ENCODE results near the gene WDFY2. TPM values are rescaled to one million over a fixed set of nuclear protein-coding genes. Genes with fewer than 3 reads are reported as not detected.

Gene WDFY2
- total and polyA plus RNA-seq, 2 of the 13 experiments (the other 11 are each of a cell fraction or from before 2014, with no cell fraction given) = 22.6 to 27.0 TPM

DNA sequence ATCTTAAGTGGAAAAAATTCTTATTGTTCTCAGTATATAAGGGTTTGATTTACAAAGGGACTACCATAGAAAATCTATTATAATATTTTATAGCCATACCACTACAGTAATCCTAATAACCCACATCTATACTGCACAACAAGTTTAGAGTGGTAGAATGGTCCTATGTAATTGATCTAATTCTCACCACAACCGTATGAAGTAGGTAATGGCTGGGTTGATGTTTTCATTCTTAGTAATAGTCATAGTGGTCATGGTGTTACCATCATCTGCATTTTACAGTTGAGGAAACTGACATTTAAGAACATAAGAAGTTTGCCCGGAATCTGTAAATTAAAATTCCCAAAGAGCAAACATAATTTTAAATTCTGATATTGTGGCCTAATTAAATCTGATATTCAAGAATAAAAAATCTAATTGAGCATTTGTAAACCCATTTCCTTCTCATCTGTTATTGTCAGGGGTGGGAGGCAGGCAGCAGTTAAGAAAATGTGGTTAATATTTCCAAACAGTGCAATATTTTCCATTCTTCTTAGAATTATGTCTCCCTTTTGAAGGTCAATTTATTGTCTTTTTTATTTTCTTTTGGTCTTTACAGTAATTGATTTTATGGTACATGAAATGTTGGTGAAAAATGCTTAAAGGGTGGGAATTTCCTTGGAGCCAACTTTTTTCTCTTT is 154.1 kb downstream of the WDFY2 start:
- Histone ChIP-seq H3K9ac (ENCODE audit: insufficient read depth, low read depth, low read length) (no peak overlapping the region), H3K9me3 (ENCODE audit: low read length) (no peaks in the 10 kb centered on the region), H3K27me3 (ENCODE audit: control insufficient read depth in 1 of 2, insufficient read depth in 2 of 2, low read length in 2 of 2) (no peaks in the 10 kb centered on the region), H3K4me1 (ENCODE audit: insufficient read depth, low read length) (peaks cover 16% of the 10 kb centered on the region), H3K4me2 (ENCODE audit: low read depth, low read length) (no peak overlapping the region), H3K36me3 (replicated peaks in 1 of 2; ENCODE audit: control insufficient read depth in 1 of 2, insufficient read depth in 2 of 2, low read length in 2 of 2) (peaks cover 11 to 65% of the 10 kb centered on the region in 2 experiments; a peak in 4 of 5 replicates), H4K20me1 (ENCODE audit: insufficient read depth, low read length) (no peaks in the 10 kb centered on the region), H3K79me2 (ENCODE audit: insufficient read depth, low read length) (no peaks in the 10 kb centered on the region), H2AFZ (ENCODE audit: low read length) (no peak overlapping the region), H3K27ac (ENCODE audit: extremely low read length, insufficient read depth, low read length) (no peak overlapping the region), H3K4me3 (replicated peaks in 1 of 3; ENCODE audit: insufficient read depth in 1 of 3, low read depth in 2 of 3, low read length in 3 of 3) (no peak overlapping the region)
- TF ChIP-seq ZNF335 (CRISPR knock-in tag; IDR thresholded peaks at IDR 0.05) (no peak), CENPT (CRISPR knock-in tag; IDR thresholded peaks at IDR 0.05; ENCODE audit: low read depth) (no peak), ZBTB38 (CRISPR knock-in tag; IDR thresholded peaks at IDR 0.05) (no peak), SMAD3 (CRISPR knock-in tag; IDR thresholded peaks at IDR 0.05) (no peak), ZSCAN21 (CRISPR knock-in tag; IDR thresholded peaks at IDR 0.05; ENCODE audit: borderline replicate concordance) (no peak), THAP11 (CRISPR knock-in tag; IDR thresholded peaks at IDR 0.05) (no peak), ZNF260 (CRISPR knock-in tag; IDR thresholded peaks at IDR 0.05; ENCODE audit: borderline replicate concordance, low read depth) (no peak), ZNF30 (CRISPR knock-in tag; IDR thresholded peaks at IDR 0.05) (no peak), FOXP1 (IDR thresholded peaks at IDR 0.05) (no peak), FOXP1 (CRISPR knock-in tag; IDR thresholded peaks at IDR 0.05) (no peak), TP53 (CRISPR knock-in tag; conservative IDR thresholded peaks at IDR 0.05) (no peak), ELF1 (CRISPR knock-in tag; IDR thresholded peaks at IDR 0.05) (no peak), ZNF761 (CRISPR knock-in tag; conservative IDR thresholded peaks at IDR 0.05) (no peak), ZNF441 (CRISPR knock-in tag; IDR thresholded peaks at IDR 0.05; ENCODE audit: borderline replicate concordance) (no peak), ZNF530 (CRISPR knock-in tag; IDR thresholded peaks at IDR 0.05; ENCODE audit: low read depth) (no peak), MTA1 (CRISPR knock-in tag; IDR thresholded peaks at IDR 0.05; ENCODE audit: borderline replicate concordance) (no peak), ZNF788 (CRISPR knock-in tag; IDR thresholded peaks at IDR 0.05; ENCODE audit: borderline replicate concordance) (no peak), RBM39 (IDR thresholded peaks at IDR 0.05; ENCODE audit: low read depth, low read length, poor library complexity, severe bottlenecking) (no peak), POLR2G (IDR thresholded peaks at IDR 0.05; ENCODE audit: low read depth, low read length) (no peak)
- TF ChIP-seq, protein P1, sequence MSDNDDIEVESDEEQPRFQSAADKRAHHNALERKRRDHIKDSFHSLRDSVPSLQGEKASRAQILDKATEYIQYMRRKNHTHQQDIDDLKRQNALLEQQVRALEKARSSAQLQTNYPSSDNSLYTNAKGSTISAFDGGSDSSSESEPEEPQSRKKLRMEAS (IDR thresholded peaks at IDR 0.05) = no peak
- TF ChIP-seq, protein P2, sequence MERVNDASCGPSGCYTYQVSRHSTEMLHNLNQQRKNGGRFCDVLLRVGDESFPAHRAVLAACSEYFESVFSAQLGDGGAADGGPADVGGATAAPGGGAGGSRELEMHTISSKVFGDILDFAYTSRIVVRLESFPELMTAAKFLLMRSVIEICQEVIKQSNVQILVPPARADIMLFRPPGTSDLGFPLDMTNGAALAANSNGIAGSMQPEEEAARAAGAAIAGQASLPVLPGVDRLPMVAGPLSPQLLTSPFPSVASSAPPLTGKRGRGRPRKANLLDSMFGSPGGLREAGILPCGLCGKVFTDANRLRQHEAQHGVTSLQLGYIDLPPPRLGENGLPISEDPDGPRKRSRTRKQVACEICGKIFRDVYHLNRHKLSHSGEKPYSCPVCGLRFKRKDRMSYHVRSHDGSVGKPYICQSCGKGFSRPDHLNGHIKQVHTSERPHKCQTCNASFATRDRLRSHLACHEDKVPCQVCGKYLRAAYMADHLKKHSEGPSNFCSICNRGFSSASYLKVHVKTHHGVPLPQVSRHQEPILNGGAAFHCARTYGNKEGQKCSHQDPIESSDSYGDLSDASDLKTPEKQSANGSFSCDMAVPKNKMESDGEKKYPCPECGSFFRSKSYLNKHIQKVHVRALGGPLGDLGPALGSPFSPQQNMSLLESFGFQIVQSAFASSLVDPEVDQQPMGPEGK (CRISPR knock-in tag; IDR thresholded peaks at IDR 0.05) = no peak
- in situ Hi-C loops (cut with HindIII; ENCODE audit: extremely low pct_ligation_motif_present, low pct_unique_long_range_greater_than_20kb) (no loop called here), intact Hi-C loops (cut with micrococcal nuclease; ENCODE audit: unreplicated experiment) (loop anchor here (10.0 kb wide), 1 partner anchor 154 kb away; the partner anchor contains the start of gene WDFY2)
- ATAC-seq (no peak), FAIRE-seq (no peak), DNase-seq (ENCODE audit: low spot score) (no peak)
- ChIA-PET POLR2A (no interaction called here), CTCF (ENCODE audit: low intra/inter-chr PET ratio, low total read pairs) (no interaction called here)
- 94% methylated on average over 2 of the region's 2 CpGs for WGBS (ENCODE audit: low lambda C conversion rate)
- no TSS peak for BruUV-seq (replicated peaks)

All from HepG2 (cell line).